Subcutaneous adipose tissue (tissue), 4 donors: ENCODE measurements around the gene APBB2. TPM values are rescaled to one million over a fixed set of nuclear protein-coding genes. Genes with fewer than 3 reads are reported as not detected.

Experiments used
- CTCF ChIP-seq: fragments of 450-650 bp; IDR thresholded peaks from one replicate; pipeline ENCODE4 v1.5.1; 2016; ENCODE audit warnings: low read depth, mild to moderate bottlenecking, control low read depth, antibody characterized with exemption, moderate library complexity
- total RNA-seq, 4 donors: library from RNA; depleted of rRNA; stranded (reverse); fragments of >200 nt; gene quantifications; one replicate each; pipeline ENCODE4 v1.1.0, GENCODE V29; 2016

The APBB2 gene
- total RNA-seq, 4 donors from 2014 or later = 55.6 to 181 (median 124) TPM

- TF ChIP-seq CTCF = no peak
These were observed 208.2 kb downstream of the APBB2 start for GRCh38 chr4:41006141-41006540.

- no peak for TF ChIP-seq CTCF
These were observed 212.0 kb downstream of the APBB2 start for GRCh38 chr4:41002309-41002708.

GRCh38 chr4:41000356-41000755, 214.0 kb downstream of the APBB2 start:
- TF ChIP-seq CTCF = no peak

GRCh38 chr4:40998675-40999358, 215.5 kb downstream of the APBB2 start:
- no peak for TF ChIP-seq CTCF

- TF ChIP-seq CTCF = no peak
These were observed 218.5 kb downstream of the APBB2 start for GRCh38 chr4:40995850-40996249.

- no peak for TF ChIP-seq CTCF
These were observed 221.7 kb downstream of the APBB2 start for GRCh38 chr4:40992472-40993295.

GRCh38 chr4:40991908-40992307, 222.4 kb downstream of the APBB2 start:
- TF ChIP-seq CTCF = no peak
